ENCODE data around the gene NOL9. TPM values are rescaled to one million over a fixed set of nuclear protein-coding genes. Genes with fewer than 3 reads are reported as not detected.

The NOL9 gene
- total RNA-seq, 1 experiment from 2014 or later = 26.9 TPM

- peak; percentile 53 for DNase-seq (ENCODE audit: low read depth)
Observed at GRCh38 chr1:6489799-6490180, 64.5 kb downstream of the NOL9 start.

- DNase-seq (ENCODE audit: low read depth) = no peak
Observed at GRCh38 chr1:6489383-6489765, 64.9 kb downstream of the NOL9 start.

DNA sequence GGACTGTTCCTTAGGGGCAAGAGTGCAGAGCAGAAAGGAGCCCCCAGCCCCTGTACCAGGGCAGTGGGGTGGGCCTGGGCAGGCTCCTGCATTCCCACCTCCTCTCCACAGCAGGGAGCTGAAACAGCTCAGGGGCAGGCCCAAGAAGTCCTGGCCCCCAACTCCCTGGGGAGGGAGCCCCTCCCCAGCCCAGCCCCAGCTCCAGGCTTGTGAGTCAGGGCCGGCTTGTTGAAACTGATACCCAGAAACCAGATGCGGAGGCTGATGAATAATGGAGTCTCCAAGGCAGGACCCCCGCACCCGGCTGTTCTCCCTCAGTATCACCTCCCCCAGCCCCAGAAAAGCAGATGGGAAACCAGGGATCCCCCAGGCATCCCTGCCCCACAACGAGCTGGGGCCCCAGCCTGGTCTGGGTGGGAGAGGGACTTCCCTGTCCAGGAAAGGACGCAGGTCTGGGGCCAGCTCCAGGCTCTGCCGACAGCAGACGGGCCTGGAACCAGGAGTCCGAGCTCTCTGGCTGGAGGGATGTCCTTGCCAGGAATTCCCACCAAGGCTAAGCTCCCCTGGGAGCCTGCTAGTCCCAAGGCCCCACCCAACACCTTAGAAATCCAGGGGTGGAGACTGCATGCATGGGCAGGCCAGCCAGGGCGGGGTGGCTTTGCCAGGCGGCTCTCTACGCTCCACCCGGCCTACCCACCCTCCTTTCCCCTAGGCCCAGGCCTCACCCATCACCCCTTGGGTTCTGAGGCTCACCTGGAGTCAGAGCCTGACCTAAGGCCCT lies 65.5 kb downstream of the NOL9 start:
- DNase-seq (ENCODE audit: low read depth) = no peak

- no peak for DNase-seq (ENCODE audit: low read depth)
Observed at GRCh38 chr1:6487804-6488484, 66.4 kb downstream of the NOL9 start.

DNA sequence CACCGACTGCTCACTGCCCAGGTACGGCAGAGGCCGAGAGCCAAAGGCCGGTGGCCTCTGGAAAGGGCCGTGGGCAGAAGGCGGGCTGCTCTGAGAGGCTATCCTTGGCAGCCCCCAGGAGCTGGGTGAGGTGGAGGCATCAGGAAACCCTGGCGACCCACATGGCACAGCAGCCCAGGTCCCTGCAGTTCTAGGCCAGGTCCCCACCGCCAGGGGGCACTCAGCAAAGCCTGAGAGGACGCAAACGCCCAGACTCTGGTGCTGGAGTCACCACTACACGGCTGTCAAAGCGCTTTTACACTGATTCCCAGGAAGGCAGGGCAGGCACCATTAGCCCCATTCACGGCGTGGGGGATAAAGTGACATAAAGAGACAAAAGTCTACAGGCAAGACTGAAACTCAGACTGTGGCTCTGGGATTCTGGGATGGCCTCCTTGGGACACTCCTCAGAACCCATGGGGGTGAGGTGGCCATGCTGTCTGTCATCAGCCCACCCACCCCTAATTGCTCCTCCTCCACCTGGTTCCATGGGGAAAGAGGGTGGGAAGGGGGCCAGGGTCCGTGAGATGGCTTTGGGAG lies 67.8 kb downstream of the NOL9 start:
- DNase-seq (ENCODE audit: low read depth) = peak; percentile 70

GRCh38 chr1:6485168-6486101 lies 68.9 kb downstream of the NOL9 start:
- DNase-seq (ENCODE audit: low read depth) = no peak

- no peak for DNase-seq (ENCODE audit: low read depth)
Observed at GRCh38 chr1:6484826-6485167, 69.5 kb downstream of the NOL9 start.

DNA sequence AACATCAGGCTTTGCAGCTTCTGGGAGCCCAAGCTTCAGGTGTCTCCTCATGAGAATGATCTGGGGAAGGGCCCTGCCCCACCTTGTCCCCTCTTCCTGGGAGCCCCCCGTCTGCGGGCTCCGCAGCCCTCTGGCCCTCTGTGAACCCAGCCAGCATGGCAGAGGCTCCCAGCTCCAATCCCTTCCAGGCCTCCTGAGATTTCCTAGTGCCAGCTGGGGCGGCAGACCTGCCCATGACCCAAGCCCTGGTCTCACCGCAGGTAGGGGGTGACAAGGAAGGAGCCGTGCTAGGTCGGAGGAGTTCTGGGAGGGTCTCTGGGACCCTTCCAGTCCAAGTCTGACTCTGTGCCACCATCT lies 70.6 kb downstream of the NOL9 start:
- no peak for DNase-seq (ENCODE audit: low read depth)

- no peak for DNase-seq (ENCODE audit: low read depth)
Observed at GRCh38 chr1:6483017-6483760, 71.1 kb downstream of the NOL9 start.

GRCh38 chr1:6481820-6482219 lies 72.5 kb downstream of the NOL9 start:
- DNase-seq (ENCODE audit: low read depth) = no peak

- no peak for DNase-seq (ENCODE audit: low read depth)
Observed at GRCh38 chr1:6477039-6477820, 77.1 kb downstream of the NOL9 start.

- no peak for DNase-seq (ENCODE audit: low read depth)
Observed at GRCh38 chr1:6476483-6476882, 77.8 kb downstream of the NOL9 start.

DNA sequence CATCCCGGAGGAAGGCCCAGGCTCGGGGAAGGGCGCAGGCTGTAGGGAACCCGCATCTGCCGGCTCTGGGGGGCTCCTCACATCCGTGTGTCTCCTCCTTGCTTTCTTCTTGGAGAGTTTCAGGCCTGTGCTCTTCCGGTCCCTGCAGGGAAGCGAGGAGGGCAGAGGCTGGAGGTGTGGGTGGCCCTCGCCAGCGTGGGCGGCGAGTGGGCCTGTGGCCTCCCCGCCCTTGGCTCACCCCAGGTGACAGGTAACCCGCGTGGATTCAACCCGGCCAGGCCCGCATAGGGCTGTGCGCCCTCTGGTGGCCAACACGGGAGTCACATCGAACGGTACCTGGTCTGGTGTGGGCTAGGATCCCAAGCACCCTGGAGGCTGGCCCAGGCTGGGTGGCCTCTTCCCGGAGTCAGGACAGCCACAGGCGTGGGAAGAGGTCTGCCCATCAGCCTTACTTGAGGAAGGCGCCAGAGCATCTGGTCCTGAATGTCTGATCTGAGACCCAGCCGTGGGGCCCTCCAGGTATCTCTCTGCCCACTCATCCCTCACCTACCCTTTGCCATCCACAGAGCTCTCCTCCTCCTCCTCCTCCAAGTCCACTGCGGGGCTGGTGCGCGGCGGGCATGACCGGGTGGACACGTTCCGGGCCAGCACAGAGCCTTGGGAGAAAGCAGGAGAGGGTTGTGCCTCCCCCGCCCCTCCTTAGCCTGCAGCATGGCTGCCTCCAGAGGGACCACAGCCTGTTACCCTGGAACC lies 78.8 kb downstream of the NOL9 start:
- no peak for DNase-seq (ENCODE audit: low read depth)

- no peak for DNase-seq (ENCODE audit: low read depth)
Observed at GRCh38 chr1:6474815-6475282, 79.5 kb downstream of the NOL9 start.

GRCh38 chr1:6473974-6474814 lies 80.1 kb downstream of the NOL9 start:
- DNase-seq (ENCODE audit: low read depth) = no peak

DNA sequence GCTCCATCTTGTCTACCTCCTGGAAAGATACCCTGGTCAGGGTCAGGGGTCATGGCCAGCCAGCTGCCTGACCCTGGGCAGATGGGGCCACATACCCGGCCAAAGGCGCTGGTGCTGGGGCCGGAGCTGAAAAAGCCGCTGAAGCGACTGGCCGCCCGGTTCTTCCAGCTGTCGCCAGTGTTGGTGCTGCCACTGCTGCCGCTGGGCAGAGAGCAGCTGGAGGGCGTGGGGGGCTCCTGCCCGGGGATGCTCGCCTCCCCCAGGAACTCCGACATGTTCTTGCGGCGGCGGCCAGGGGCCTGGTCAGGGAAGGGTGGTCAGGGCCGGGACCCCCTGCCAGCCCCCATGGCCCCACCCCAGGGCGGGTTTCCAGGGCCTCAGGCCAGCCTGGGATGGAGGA lies 81.2 kb downstream of the NOL9 start:
- DNase-seq (ENCODE audit: low read depth) = no peak

- no peak for DNase-seq (ENCODE audit: low read depth)
Observed at GRCh38 chr1:6472391-6472790, 81.9 kb downstream of the NOL9 start.

DNA sequence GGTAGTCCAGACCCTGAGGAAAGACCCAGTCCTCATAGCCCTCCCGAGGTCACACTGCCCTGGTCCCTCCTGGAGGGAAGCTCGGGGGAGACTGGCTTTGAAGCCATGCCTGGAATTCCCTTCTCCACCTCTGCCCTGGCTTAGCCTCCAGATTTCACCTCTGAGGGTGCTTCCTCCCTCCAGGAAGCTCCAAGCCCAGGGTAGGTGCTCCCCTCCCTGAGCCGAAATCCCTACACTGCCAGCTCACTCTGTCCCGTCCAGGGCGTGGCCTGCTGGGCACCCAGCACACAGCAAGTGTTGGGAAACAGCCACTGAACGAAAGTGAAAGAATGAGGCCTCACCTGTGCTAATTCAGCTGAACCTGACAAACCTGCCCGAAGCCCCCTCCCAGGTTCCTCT lies 82.3 kb downstream of the NOL9 start:
- no peak for DNase-seq (ENCODE audit: low read depth)
